HG03439 (cell line): ENCODE results near the gene SYT1.

Experiments used
- ATAC-seq: cut with Tn5 transposase; IDR thresholded peaks from one replicate; pipeline ENCODE4 v1.9.1; 2021; ENCODE audit warnings: mild to moderate bottlenecking, moderate library complexity; ENCODE audit not compliant: unreplicated experiment

The SYT1 gene

GRCh38 chr12:79380402-79380801, 515.8 kb downstream of the SYT1 start:
- ATAC-seq = no peak

- ATAC-seq = no peak
These were observed 517.0 kb downstream of the SYT1 start for GRCh38 chr12:79381248-79382208.

GRCh38 chr12:79384551-79384950, 520.0 kb downstream of the SYT1 start:
- ATAC-seq = no peak

- ATAC-seq = no peak
These were observed 523.4 kb downstream of the SYT1 start for GRCh38 chr12:79388011-79388410.

GRCh38 chr12:79393842-79394241, 529.3 kb downstream of the SYT1 start:
- no peak for ATAC-seq

GRCh38 chr12:79397609-79398008, 533.0 kb downstream of the SYT1 start:
- no peak for ATAC-seq

GRCh38 chr12:79400481-79400880, 535.9 kb downstream of the SYT1 start:
- ATAC-seq = no peak

GRCh38 chr12:79402606-79403005, 538.0 kb downstream of the SYT1 start:
- ATAC-seq = no peak

- ATAC-seq = no peak
These were observed 542.4 kb downstream of the SYT1 start for GRCh38 chr12:79406993-79407392.

- ATAC-seq = peak; percentile 78
These were observed 543.4 kb downstream of the SYT1 start for GRCh38 chr12:79407671-79408622.

- ATAC-seq = no peak
These were observed 544.1 kb downstream of the SYT1 start for GRCh38 chr12:79408689-79409088.

GRCh38 chr12:79409562-79409961, 545.0 kb downstream of the SYT1 start:
- no peak for ATAC-seq

- ATAC-seq = no peak
These were observed 547.2 kb downstream of the SYT1 start for GRCh38 chr12:79411791-79412190.

GRCh38 chr12:79413796-79414195, 549.2 kb downstream of the SYT1 start:
- ATAC-seq = no peak

- ATAC-seq = no peak
These were observed 549.7 kb downstream of the SYT1 start for GRCh38 chr12:79414252-79414651.

GRCh38 chr12:79415321-79415720, 550.7 kb downstream of the SYT1 start:
- no peak for ATAC-seq

- ATAC-seq = no peak
These were observed 551.3 kb downstream of the SYT1 start for GRCh38 chr12:79415746-79416435.

GRCh38 chr12:79420146-79420618, 555.6 kb downstream of the SYT1 start:
- ATAC-seq = no peak

- no peak for ATAC-seq
These were observed 556.7 kb downstream of the SYT1 start for GRCh38 chr12:79421236-79421740.

- no peak for ATAC-seq
These were observed 557.7 kb downstream of the SYT1 start for GRCh38 chr12:79422060-79422812.
